IPS DF 19.7 (cell line): ENCODE data around the gene HVCN1.

Source experiments
- DNase-seq: peaks from one replicate; pipeline ENCODE4 v3.0.0-alpha.2; 2013; ENCODE audit warnings: low read depth, low spot score

The HVCN1 gene

DNA sequence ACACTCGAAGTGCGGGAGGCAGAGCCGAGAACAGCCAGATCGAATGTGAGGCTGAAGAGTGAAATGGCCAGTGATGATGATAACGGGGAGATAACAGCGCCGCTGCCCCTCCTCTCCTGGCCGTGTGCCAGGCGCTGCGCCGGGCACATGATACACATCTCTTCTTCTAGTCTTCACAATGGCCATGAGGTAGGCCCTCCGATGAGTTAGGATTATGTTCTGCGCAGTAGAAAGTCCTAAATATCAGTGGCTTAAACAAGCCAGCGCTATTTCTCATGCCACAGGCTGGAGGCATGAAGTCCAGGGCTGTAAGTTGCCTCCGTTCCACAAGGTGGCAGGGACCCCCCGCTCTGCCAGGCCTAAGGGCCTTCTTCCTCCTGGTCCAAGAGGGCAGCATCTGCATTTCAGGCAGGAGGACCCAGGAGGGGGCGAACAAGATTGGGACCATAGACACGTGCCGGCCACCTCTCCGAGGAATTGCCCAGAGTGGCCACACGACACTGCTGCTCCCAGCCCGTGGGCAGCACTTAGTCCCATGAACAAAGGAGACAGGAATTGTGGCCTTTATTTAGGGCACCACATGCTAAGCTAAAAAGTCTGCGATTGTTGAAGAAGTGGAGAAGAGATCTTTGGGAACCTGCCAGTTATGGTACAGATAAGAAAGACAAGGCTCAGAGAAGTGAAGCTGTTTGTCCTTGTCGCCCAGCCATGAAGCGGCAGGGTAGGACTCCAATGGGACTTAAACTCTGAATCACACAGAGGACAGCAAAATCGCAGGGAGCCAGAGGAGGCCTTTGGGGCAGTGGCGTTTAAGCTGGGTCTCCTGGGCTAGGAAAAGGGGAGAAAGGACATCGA is 10.9 kb upstream of the HVCN1 start:
- no peak for DNase-seq

DNA sequence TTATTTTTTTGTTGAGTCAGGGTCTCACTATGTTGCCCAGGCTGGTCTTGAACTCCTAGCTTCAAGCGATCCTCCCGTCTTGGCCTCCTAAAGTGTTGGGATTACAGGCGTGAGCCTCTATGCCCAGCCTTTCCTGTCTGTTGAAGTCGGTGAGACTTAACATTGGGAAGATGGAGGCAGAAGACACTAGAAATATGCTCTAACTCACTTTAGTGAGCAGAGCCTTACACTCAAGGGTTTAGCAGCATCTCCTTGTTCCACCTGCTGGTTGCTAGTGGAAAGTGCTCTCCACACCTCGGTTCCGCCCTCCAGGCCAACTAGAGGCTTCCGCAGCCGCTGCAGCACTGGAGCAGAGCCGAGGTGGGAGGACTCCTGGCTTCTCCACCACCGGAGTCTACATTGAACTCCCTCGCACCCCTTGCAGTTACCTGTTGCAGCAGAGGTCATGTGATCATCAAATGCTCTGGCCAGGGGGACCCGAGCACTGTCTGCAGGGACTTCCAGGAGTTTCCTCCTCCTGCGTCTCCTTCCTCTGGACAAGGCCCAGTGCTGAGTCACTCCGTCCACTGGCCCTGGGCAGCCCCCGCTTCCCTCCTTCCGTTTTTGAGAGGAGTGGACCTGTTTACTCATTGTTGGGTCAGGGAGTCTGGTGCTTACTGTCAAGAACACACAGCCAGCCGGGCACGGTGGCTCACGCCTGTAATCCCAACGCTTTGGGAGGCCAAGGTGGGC is 9.4 kb upstream of the HVCN1 start:
- peak; percentile 80 for DNase-seq

DNA sequence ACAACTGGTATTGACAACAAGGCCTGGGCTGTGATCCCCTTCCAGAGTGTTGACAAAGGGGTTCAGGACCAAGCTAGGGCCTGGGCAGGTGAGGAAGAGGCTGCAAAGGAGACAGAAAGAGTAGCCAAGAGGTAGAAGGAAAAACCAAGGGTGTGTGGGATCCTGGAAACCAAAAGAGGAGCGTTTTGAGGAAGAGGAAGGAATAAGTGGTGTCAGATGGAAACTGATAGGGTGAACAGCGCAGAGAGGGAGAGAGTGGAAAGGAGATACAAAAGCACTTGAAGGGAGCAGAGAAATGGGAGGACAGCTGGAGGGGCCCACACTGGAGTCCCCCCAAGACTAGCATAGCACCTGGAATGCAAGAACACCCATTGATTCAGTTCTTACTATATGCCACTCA is 8.3 kb upstream of the HVCN1 start:
- DNase-seq: no peak

DNA sequence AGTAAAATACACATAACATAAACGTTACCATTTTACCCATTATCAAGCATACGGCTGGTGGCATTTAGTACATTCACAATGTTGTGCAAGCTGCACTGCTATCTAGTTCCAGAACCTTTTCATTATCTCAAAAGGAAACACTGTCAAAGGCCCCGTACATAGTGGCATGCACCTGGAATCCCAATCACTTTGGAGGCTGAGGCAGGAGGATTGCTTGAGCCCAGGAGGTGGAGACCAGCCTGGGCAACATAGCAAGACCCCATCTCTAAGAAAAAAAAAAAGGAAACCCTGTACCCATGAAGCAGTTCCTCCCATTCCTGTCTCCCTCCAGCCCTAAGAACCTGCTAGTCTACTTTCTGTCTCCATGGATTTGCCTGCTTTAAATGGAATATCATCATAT is 7.4 kb upstream of the HVCN1 start:
- no peak for DNase-seq

DNA sequence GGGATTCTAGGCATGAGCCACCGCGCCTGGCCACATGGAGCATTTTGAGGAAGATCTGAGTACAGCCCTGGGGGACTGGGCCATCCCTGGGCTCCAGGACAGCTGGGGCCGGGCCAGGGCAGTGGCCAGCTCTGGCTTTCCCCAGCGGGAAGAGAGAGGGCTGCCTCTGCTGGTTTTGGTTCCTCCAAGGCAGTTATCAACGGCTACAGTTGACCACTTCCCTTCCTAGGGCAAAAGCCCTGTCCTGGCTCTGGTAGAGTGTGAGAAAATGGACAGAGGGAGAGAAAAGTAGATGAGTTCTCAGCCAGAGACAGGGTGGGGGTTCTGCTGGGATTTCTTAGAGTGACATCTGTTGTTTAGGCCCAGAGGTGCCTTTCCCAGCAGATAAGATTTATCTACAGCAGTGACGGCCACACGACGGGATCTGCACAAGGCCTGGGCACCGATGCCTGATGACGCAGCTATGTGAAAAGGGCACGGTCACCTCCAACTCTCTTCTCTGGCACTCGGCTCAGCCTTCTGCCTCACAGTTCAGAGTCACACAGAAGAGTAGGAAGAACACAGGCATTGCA is 5.5 kb upstream of the HVCN1 start:
- no peak for DNase-seq

DNA sequence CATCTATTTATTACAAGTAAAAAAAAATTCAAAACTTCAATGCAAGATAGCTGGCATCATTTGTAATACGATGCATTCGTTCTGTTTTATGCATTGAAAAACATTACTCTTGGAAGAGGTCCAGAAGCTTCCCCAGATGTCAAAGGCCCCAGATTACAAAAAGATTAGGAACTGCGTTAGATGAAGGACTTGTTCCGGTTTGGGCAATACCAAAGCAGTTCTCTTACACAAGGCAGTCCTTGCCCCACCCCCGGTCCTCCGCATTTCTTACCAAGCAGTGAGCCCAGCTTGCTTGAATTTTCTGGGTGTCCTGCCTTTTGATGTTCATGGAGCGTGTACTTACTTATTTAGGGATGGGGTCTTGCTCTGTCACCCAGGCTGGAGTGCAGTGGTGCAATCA is 4.8 kb upstream of the HVCN1 start:
- DNase-seq: no peak

DNA sequence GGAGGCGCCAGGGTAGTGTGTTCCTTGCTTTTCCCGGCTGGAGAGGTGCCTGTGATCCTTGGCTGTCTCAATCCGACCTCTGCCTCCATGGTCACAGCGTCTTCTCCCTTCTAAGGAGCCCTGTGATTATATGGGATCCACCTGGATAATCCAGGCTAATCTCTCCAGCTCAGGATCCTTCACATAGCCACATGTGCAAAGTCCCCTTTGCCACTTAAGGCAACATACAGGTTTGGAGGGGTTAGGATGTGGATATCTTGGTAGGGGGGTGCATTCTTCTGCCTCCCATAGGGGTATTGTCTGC is 1.2 kb upstream of the HVCN1 start:
- no peak for DNase-seq

DNA sequence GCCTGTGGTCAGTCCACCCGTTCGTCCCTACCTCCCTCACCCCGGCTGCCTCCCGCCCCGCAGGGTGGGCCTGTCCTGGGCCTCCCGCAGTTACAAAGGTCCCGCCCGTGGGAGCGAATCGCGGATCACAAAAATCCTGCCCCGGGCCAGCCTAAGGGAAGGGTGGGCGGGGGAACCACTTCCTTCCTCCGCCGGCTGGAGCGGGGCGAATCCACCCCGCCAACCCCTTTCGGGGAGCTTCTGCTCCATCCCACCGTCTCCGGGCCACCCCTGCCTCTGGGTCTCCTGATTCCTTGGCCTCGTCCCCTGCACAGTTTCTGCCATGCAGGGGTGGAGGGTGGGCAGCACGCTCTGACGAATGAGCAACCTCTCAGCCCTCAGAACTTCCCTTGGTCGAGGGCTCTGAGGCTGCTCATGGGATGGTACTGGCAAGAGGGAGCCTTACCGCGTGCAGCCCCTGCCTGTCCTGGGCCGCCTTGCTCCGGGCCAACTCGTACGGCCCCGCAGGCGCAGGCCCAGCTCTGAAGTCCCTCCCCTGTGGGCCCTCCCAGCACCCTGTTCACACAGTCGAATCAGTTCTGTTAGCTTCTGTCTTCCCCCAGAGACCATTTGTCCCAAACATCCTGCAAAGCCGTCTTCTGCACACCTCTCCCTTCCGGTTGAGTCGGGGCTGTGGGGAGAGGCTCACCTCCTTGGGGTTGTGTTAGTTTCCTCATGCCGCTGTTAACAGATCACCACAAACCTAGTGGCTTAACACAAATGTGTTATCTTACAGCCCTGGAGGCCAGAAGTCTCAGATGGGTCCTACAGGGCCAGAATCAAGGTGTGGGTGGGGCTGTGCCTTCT is 589 bp upstream of the HVCN1 start:
- no peak for DNase-seq

DNA sequence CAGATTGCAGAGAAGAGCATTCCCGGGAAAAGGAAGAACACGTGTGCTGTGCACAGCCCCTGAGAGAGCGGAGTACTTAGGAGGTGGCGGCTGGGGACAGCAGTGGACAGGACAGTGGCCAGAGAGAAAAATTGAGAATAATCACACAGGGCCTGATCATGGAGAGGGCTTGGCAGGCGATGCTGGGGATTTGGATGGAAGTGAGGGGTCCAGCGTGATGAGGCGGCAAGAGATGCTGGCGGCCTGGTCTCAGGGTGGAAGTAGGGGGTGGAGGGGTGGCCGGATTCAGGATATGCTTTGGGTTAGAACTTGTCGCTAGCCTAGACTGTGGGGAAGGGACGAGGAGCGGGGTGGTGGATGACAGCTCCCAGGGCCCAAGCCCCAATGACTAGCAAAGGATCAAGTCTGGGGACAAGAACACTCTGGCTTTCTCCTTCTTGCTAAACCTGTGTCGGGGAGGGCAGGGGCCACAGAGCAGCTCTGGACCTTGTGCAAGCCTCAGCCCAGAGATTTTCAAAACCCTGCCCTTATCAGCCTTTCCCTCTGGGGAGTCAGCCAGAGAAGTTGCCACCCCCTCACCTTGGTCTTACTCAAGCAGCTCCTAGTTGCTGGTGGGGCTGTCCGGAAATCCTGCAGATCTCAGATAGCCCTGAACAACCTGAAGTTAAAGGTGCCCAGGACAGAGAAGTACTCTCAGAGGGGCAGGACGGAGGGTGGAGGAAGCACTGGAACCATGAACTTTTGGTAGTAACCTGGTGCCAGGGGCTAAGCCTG is 1.3 kb downstream of the HVCN1 start:
- no peak for DNase-seq

DNA sequence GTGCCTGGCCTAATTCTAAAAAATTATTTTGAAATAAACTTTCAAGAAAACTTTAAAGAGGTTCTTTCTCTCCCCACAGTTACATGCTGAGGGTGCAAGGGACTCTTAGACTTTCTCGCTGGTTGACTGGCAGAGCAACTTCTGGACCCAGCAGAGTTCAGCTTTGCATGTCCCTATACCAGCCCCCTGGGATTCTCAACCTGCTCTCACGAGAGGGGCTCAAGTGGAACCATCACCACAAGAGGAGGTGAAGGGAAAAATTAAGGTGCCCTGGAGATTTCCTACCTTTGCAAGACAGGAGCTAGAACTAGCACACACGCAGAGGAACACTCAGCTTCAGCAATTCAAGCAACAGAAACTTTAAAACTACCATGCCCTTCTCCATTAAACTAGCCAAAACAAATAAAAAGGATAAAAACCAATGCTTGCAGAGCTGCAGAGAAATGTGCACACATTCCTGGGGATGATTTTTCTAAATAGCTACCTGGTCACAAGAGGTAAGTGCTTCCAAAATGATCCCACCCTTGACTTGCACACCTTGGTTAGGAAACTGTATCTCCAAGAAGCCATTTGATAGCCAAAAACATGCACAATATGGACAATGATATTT is 2.5 kb downstream of the HVCN1 start:
- DNase-seq: no peak

DNA sequence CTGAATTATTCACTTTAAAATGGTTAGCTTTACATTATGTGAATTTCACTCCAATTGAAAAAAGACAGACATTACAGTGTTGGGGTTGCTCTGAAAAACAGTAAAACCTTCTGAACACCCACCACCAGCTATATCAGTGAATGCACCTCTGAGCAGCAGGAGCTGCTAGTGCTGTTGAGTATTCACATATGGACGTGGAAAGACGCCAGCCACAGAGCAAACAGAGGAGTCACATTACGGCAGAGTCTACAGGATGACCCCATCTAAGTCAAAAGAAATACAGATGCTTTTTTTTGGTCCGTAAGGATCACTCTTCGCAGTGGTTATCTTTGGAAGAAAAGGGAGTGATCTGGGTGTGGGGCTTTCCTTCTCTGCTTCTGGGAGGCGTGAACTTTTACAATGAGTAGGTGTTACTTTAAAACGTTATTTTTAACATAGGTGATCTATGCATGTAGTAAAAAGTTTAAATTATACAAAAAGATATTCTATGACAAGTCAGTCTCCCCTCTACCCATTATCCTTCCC is 4.5 kb downstream of the HVCN1 start:
- no peak for DNase-seq

DNA sequence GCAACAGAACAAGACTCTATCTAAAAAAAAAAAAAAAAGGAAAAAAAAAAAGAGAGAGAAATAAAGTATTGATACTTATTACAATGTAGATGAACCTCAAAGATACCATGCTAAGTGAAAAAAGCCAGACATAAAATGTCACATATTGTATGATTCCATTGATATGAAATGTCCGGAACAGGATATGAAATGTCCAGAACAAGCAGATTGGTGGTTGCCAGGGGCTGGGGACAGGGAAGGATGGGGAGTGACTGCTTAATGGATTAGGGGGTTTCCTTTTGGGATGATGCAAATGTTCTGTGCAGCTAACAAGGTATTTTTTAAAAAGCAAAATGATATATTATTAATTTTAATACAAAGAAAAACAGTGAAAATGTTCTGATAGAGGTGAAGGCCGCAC is 5.0 kb downstream of the HVCN1 start:
- DNase-seq: no peak

DNA sequence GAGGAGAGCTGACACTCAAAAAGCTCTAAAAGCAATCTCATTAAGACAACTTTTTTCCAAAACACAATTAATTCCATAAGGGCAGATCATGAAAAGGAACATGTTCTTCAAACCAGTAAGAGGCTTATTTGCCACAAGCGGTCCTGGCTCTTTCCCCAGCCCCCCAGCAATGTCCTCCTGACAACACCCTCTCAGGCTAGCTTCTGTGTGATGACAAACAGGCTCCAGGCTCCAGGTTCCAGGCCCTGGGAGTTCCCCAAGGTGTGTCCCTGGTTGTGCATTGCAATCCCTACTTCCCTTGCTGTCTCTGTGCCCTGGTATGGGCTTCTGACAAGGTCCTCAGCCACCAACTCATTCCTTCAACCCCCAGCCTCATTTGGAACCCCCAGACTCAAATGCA is 8.9 kb downstream of the HVCN1 start:
- no peak for DNase-seq

DNA sequence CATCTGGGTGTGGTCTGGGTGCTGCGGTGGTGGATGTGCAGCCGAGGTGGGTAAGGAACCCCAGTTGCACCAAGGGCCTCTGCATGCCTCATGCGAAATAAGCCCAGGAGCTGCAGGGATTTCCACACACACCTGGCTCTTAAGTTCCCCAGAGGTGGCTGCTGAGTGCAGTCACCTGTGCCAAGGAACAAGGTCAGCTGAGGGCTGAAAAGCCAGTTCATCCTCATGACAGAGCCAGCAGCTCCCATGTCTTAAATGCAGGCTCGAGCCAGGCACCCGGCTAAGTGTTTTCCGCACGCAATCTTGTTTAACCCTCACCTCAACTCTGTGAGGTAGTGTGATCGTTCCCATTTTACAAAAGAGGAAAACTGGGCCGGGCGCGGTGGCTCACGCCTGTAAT is 9.7 kb downstream of the HVCN1 start:
- no peak for DNase-seq

DNA sequence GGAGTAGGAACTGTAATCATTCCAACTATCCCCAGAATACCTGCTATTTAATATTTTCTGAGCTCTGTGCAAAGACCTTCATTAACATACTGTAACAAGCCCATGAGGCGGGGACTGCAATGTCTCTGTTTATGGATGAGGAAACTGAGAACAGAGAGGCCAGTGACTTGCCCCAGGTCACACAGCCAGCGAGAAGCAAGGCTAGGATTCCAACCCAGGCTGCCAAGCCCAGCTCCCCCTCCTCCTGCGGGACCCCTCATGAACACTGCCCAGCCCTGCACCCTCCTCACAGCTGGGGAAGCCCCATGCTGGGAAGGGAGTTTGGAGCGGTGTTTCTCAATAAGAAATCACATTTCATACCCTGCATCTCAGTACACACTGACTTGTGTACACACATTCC is 10.9 kb downstream of the HVCN1 start:
- no peak for DNase-seq

DNA sequence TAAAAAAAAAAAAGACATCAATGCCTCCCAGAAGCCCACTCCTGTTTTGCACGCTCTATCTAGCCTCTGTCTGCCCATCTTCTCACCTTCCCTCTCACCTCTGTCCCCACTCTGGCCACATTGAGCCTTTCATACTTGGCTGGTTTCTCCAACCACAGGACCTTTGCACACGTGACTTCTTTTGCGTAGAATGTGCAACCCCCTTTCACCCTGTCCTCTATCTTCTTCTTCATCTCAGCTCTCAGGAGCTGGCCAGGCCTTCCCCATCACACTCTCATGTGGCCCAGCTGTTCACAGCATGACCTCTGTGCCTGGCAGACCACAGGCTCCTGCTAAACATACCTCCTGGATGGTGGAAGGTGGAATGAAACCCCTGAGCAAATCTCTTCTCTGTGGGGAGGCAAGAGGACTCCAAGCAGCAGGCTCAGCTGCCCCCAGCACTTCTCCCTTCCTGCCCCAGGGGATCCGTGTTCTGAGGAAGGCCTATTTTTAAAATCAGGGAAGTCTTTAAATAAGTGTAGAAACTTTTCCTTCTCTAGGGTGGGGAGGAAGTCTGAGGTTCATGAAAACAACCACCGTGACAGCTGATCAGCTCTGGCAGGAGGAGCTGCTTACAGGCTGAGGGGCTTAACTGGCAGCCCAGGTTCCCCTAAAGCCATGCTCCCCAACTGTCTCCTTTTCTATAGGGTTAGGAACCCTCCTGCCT is 11.6 kb downstream of the HVCN1 start:
- no peak for DNase-seq

DNA sequence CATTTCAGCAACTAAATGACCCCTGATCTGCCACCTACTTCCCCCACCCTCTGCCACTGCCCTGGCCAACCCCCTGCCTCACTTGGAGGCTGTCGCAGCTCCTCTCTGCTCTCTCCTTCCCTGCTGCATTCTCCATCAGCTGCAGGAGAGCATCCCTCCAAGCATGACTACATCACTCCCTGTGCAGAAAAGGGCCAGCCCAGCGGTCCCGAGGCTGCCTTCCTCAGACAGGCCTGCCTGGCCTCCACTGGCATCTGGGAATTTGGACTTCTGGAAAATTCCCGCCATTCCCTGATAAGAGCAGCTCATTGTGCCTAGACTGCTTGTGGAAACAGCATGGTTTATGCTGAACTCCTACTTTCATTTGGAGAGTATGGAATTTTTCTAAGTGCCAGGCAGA is 12.7 kb downstream of the HVCN1 start:
- DNase-seq: no peak

DNA sequence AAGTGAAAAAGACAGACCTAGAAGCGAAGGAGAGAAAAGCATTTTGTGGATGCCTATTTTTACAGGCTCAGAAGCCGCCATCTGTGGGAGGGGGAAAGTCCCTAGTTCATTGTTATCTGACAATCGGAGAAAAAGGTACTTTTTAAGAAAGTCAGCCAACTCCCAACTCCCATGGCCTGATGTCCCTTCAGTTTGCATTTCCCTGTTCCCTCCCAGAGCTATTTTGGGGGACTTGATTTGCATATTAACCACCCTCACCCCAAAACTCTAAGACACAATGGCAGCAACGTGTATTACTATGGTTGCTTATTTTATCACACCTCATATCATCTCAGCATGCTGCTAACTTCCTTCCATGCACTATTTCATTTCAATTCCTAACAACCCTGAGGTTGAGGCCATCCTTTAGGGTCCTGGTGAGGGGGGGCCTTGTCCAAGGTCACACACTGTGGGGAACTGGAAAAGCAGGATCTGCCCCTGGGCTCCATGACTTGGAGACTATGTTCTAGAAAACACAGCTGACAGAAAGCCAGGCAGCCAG is 18.7 kb downstream of the HVCN1 start:
- no peak for DNase-seq

DNA sequence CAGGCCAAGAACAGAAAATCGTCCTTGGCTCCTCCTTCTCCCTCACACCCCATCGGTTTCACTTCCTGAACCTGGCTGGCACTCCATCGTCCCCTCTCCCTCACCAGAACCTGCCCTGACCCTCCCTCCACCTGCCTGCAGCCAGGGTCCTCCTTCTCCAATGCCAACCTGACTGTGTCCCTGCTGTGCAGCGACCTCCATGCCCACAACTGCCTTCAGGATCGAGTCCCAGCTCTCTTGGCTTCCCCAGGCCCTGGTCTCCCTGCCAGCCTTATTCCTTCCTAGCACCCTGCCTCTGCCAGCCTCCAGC is 19.8 kb downstream of the HVCN1 start:
- no peak for DNase-seq
